HUES6 (cell line): ENCODE data around the gene ACAD9.
"Not testable (repeated sequence)": the region's sequence is repeated elsewhere in the genome, so short reads cannot be mapped to it uniquely, and the experiment has no call there.

Experiments used
- H3K27ac ChIP-seq: 2 replicates; pipeline ENCODE4 v1.7.0; 2013; ENCODE audit warnings: low read depth, mild to moderate bottlenecking, low read length, inconsistent platforms
- H3K27me3 ChIP-seq: 2 replicates; pipeline ENCODE4 v1.6.1; 2013; ENCODE audit warnings: low read length; ENCODE audit not compliant: control insufficient read depth, insufficient read depth
- H3K36me3 ChIP-seq: 2 replicates; pipeline ENCODE4 v1.6.1; 2013; ENCODE audit warnings: low read length; ENCODE audit not compliant: control insufficient read depth, insufficient read depth
- H3K4me1 ChIP-seq: 2 replicates; pipeline ENCODE4 v1.6.1; 2013; ENCODE audit warnings: low read length; ENCODE audit not compliant: control insufficient read depth, insufficient read depth
- H3K4me3 ChIP-seq: 2 replicates; pipeline ENCODE4 v1.5.1; 2013; ENCODE audit warnings: low read depth, low read length
- H3K9ac ChIP-seq: one replicate; pipeline ENCODE4 v1.6.1; 2013; ENCODE audit warnings: mild to moderate bottlenecking, low read length
- H3K9me3 ChIP-seq: 2 replicates; pipeline ENCODE4 v1.6.1; 2013; ENCODE audit warnings: low read depth, low read length; ENCODE audit not compliant: control insufficient read depth, insufficient read depth

The ACAD9 gene

DNA sequence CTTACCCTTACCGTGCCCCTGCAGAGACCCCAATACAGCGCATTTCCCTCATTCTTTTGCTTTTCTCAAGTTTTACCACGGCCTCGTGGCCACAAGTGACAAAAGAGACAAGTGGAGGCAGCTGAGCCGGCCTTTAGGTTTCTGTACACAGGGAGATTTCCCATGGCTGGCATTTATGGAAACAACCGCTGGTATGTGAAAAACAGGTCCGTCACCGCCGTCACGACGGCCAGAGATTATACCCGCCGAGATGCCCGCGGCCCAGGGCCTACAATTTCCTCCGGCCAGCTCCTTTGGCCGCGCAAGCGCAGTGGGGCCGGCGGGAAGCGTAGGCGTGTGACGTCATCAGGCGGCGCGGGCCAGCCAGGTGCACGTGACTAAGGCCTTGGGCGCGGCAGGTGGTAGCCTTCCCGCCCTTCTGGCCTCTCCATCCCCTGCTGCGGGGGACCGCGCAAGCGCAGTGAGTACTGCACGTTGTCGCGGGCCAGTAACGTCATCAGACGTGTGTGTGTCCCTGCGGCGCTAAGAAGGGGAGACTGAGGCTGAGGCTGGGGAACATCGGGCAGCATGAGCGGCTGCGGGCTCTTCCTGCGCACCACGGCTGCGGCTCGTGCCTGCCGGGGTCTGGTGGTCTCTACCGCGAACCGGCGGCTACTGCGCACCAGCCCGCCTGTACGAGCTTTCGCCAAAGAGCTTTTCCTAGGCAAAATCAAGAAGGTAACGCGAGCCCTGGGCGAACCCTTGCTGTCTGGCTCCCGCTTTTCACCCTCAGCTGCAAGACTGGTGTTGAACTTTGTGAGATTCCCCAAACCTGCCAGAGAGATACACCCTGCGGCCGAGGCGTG lies at the start of gene ACAD9:
ACAD9 (plus strand) TSS at position 496 of the 845 bp plus-strand sequence; CDS start at position 568, 72 bp downstream.
- peak within 1 kb of the TSS; percentile 95 for H3K27ac ChIP-seq

DNA sequence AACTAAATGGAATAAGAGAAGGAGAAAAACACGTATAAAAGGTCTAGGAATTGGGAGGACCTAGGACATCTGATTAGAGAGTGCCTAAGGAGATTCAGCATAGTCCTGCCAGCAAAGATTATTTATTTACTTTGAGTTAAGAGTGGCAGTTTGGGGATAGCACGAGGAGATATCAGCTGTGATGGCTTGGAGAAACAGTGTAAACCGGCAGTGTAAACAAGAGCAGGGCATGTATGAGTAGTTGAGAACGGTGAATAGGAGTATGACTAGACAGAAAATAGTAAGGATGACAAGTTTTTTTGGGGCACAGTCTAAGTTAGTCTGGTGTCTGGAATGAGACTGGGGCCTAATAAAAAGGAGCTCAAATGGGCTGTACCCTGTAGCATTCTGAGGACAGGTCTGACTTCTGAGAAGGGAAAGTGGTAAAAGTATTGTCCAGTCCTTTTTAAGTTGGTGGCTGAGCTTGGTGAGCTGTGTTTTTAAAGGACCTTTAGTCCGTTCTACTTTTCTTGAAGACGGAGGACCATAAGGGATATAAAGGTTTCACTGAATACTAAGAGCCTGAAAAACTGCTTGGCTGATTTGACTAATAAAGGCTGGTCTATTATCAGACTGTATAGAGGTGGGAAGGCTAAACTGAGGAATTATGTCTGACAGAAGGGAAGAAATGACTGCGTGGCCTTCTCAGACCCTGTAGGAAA lies 49.3 kb upstream of the ACAD9 start:
- H3K4me1 ChIP-seq, H3K4me3 ChIP-seq, H3K27me3 ChIP-seq, H3K27ac ChIP-seq, H3K36me3 ChIP-seq, H3K9me3 ChIP-seq, H3K9ac ChIP-seq: not testable (repeated sequence)

More for the DNA sequence above, at the start of gene ACAD9:
- H3K36me3 ChIP-seq = peaks cover 22% of the 10 kb centered on the region
- peaks cover 7% of the 10 kb centered on the region; the same call in 1 of the 2 replicates for H3K4me1 ChIP-seq
- no peaks in the 10 kb centered on the region for H3K9me3 ChIP-seq
- H3K27me3 ChIP-seq = 0 out of 2 replicates have a peak, but pooled peaks cover 5% of the 10 kb centered on the region
- peak within 1 kb of the TSS; percentile 81 for H3K4me3 ChIP-seq
- H3K9ac ChIP-seq = peak within 1 kb of the TSS; percentile 98

DNA sequence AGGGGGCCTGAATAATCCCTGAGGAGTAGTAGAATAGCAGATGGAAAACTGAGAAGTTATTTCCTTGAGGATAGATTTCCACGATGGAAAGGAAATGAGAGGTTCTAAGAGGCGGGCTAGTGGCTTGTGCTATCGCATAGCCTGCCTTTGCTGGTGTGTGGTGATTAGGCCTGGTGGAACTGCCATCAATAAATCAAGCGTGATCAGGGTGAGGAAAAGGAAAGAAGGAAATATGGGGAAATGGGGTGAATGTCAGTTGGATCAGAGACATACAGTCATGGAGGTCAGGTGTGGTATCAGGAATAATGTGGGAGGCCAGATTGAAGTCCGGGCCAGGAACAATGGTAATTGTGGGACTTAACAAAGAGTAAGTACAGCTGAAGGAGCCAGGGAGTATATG lies 48.7 kb upstream of the ACAD9 start:
- H3K9ac ChIP-seq, H3K27me3 ChIP-seq: not testable (repeated sequence)

DNA sequence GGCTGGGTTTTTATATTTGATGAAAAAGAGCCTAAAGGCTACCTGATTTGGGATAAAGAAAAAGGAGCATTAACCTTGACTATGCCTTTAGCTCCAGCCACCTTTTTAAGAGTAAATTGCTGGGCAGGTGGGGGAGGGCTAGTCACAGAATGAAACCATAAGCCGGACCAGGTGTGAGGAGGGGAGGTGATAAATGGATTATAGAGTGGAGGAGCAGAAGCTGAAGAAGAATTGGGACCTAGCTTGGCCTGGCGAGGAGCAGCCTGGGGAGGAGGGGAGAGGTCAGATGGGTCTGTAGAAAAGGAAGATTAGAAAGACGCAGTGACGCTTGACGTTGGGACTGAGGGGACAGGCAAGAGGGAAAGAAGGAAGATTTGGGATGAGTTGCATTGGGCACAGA lies 46.4 kb upstream of the ACAD9 start:
- H3K27ac ChIP-seq, H3K36me3 ChIP-seq, H3K9ac ChIP-seq, H3K27me3 ChIP-seq, H3K4me1 ChIP-seq, H3K9me3 ChIP-seq, H3K4me3 ChIP-seq: not testable (repeated sequence)

More for the DNA sequence above, 48.7 kb upstream of the ACAD9 start:
- not testable (repeated sequence) for H3K9me3 ChIP-seq, H3K4me1 ChIP-seq, H3K36me3 ChIP-seq, H3K27ac ChIP-seq, H3K4me3 ChIP-seq

DNA sequence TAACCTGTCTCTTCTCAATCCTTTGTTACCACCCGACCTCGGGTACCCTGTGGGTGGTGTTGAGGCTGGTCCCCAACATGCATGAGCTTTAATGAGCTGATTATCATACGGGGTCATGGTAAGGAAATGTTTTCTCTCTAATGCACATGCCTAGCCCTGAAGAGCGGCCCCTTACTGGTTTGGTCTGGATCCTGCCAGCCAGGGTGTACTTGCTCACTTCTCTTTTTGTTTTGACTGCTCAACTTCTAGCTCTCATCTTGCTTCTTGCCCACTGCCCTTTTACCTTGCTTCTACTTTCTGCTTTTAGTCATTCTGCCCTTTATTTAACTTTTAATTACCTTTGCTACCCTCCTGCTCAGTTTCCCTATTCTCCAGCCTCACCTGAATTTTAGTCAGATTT lies 44.3 kb upstream of the ACAD9 start:
- H3K4me3 ChIP-seq = no peak overlapping the region
- H3K27ac ChIP-seq = no peak overlapping the region
- no peaks in the 10 kb centered on the region for H3K36me3 ChIP-seq
- no peaks in the 10 kb centered on the region for H3K4me1 ChIP-seq
- no peaks in the 10 kb centered on the region for H3K27me3 ChIP-seq
- no peak overlapping the region for H3K9ac ChIP-seq
- no peaks in the 10 kb centered on the region for H3K9me3 ChIP-seq

DNA sequence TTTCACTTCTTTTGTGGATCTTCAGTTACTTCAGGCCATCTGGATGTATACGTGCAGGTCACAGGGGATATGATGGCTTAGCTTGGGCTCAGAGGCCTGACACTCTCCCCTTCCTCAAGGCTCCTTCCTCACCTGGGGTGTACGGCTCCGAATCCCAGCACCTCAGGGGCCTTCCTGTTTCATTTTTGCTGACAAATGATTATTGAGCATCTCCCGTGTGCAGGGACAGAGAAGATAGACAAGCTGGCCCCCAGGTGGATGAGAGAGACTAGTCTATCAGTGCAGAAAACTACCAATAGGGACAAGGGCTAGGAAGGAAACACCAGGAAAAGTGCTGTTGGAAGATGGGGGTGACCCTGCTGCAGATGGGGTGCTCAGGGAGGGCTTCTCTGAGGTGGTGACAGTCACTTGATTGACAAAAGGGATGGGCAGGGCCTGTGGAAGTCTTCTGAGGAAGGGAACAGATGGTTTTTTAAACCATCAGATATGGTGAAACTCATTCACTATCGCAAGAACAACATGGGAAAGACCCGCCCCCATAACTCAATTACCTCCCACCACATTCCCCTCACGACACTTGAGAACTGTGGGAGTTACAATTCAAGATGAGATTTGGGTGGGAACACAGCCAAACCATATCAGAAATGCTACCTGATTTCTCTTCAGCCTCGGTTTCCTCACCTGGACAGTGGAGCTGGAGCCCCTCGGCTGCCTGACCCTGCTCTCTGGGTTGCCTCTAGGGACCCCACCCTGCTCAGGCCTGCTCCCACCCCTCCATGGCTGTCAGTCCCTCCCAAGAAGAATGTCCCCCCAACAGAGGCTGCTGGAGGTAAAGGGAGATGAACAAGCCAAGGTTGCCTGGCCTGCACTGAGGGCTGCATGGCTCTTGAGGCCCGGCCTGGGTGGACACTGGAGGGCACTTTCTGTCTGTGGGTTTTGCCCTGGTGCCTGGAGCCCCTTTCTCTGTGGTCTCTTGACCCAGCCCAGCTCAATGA lies 37.2 kb upstream of the ACAD9 start:
- no peaks in the 10 kb centered on the region for H3K27me3 ChIP-seq
- H3K9ac ChIP-seq = no peak overlapping the region
- H3K4me1 ChIP-seq = peaks cover 15% of the 10 kb centered on the region; the same call in 1 of the 2 replicates
- H3K27ac ChIP-seq = no peak overlapping the region
- no peak overlapping the region for H3K4me3 ChIP-seq
- H3K9me3 ChIP-seq = no peaks in the 10 kb centered on the region; the same call in 1 of the 2 replicates
- no peaks in the 10 kb centered on the region for H3K36me3 ChIP-seq

DNA sequence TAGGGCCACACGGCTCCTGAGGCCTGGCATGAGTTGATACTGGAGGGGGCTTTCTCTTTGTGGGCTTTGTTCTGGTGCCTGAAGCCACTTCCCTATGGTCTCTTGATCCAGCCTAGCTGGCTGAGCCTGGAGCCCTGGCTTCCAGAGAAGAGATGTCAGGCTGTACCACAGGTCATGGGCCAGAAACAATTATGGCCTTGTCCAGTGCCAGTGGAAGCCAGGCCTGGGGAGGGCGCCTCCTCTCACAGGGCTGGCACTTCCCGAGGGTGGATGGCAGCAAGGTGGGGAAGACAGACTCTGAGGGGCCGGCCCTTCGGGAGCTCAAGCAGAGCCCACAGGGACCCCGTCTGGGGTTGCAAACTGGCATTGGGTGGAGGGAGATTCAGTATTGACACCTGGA lies 34.9 kb upstream of the ACAD9 start:
- peaks cover 15% of the 10 kb centered on the region; the same call in 1 of the 2 replicates for H3K4me1 ChIP-seq
- H3K36me3 ChIP-seq = no peaks in the 10 kb centered on the region
- no peaks in the 10 kb centered on the region; the same call in 1 of the 2 replicates for H3K9me3 ChIP-seq
- no peak overlapping the region for H3K9ac ChIP-seq
- H3K4me3 ChIP-seq = no peak overlapping the region
- H3K27me3 ChIP-seq = no peaks in the 10 kb centered on the region
- no peak overlapping the region for H3K27ac ChIP-seq

DNA sequence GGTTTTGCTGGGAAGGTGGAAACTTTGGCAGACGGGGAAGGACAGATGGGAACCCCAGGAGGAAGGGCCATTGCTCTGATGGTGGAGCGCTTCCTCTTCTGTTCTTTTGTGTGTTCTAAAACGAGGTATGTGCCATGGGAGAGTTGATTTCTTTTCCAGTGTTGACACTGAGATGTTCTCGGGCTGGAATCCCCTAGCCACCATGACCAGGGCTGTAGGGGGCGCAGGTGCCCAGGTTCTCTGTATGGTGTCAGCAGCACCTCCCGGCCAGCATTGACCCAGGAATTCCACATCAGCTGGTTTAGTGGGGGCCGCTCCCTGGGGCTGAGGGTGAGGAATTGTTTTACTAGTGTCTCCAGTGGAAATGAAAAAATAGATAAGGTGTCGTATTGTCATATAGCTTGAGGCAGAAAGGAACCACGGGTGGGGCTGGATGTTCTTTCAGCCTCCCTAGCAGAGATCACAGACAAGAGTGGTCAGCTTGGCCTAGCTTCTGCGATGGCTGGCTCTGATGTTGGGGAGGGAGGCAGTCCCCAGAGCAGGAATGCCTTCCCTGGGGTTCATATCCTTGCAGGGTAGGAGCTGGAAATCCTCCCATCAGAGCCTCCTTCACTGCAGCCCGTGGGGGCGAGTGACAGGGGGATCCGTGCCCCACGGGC lies 34.2 kb upstream of the ACAD9 start:
- Histone ChIP-seq H3K4me1 (peaks cover 15% of the 10 kb centered on the region; the same call in 1 of the 2 replicates), H3K9ac (no peak overlapping the region), H3K36me3 (no peaks in the 10 kb centered on the region), H3K27ac (no peak overlapping the region), H3K9me3 (no peaks in the 10 kb centered on the region; the same call in 1 of the 2 replicates), H3K4me3 (peak overlapping the region; percentile 38), H3K27me3 (no peaks in the 10 kb centered on the region)

DNA sequence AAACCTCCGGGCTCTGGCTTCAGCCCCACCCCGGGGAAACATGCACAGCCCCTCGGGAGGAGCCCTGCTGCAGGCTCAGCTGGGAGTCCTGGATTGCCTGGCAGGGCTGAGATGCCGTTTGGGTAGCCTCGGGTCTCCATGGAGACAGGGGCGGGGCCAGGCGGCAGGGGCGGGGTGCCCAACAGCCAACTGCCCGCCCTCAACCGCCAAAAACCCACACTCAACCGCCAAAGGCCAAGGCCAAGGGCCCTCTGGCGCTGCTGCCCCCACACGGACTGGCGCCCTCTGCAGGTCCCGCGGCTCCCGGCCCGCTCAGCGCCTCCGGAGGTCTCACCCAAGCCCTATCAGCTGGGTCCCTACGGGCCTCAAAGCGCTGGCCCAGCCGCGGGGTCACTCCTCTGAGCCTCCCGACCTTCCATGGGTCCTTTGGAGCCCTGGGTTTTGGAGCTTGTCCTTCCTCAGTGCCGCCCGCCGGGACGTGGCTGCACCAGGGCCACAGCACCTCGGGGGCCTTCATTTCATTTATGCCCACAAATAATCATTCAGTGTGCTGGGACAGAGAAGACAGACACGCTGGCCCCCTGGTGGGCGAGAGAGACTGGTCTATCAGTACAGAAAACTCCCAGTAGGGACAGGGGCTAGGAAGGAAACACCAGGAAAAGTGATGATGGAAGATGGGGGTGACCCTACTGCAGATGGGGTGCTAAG lies 33.5 kb upstream of the ACAD9 start:
- Histone ChIP-seq H3K9ac (peak overlapping the region; percentile 3), H3K27ac (no peak overlapping the region), H3K27me3 (no peaks in the 10 kb centered on the region), H3K36me3 (no peaks in the 10 kb centered on the region), H3K4me3 (peak overlapping the region; percentile 41), H3K4me1 (peaks cover 15% of the 10 kb centered on the region; the same call in 1 of the 2 replicates), H3K9me3 (no peaks in the 10 kb centered on the region)
